ENCODE measurements around the gene WWC1.

GRCh38 chr5:168415971-168416370 is 124.5 kb downstream of the WWC1 start:
- TF ChIP-seq CTCF (IDR thresholded peaks at IDR 0.05): no peak
- TF ChIP-seq POLR2A (IDR thresholded peaks at IDR 0.05): no peak

Data from adrenal gland (tissue), 5 donors.